Urinary bladder (tissue), 4 donors: ENCODE measurements around the gene ZNF84. TPM values are rescaled to one million over a fixed set of nuclear protein-coding genes. Genes with fewer than 3 reads are reported as not detected.
A peak's percentile ranks its signal among the peaks of the same experiment; 100 is the strongest.

Experiments
- DNase-seq: peaks from one replicate; pipeline ENCODE4 v3.0.0-alpha.2; 2015; ENCODE audit errors: extremely low spot score
- H3K27ac ChIP-seq: one replicate; pipeline ENCODE4 v1.5.1; 2013; ENCODE audit warnings: low read depth, mild to moderate bottlenecking, moderate library complexity
- H3K36me3 ChIP-seq: one replicate; pipeline ENCODE4 v1.6.1; 2013; ENCODE audit warnings: mild to moderate bottlenecking, moderate library complexity; ENCODE audit not compliant: insufficient read depth
- H3K4me1 ChIP-seq: one replicate; pipeline ENCODE4 v1.6.1; 2013; ENCODE audit warnings: mild to moderate bottlenecking, moderate library complexity; ENCODE audit not compliant: insufficient read depth
- H3K4me3 ChIP-seq: one replicate; pipeline ENCODE4 v1.5.1; 2013; ENCODE audit warnings: low read depth, low read length
- WGBS: extraction: QIAGEN DNeasy Blood & Tissue Kit; methylation state at CpG from one replicate; pipeline ENCODE4 v1.1.7; 2013; 5-methylcytosine and 5-hydroxymethylcytosine counted together
- polyA plus RNA-seq: library from polyadenylated mRNA; stranded (reverse); fragments of 200-250 nt; gene quantifications from one replicate; pipeline ENCODE4 v1.2.3, GENCODE V29; 2013
- total RNA-seq: library from RNA; depleted of rRNA; stranded (reverse); fragments of >200 nt; gene quantifications from one replicate; pipeline ENCODE4 v1.2.3, GENCODE V29; 2014
- donor health status: healthy with polysubstance abuse.
- donor health status: healthy.

The ZNF84 gene
- total RNA-seq = 78.4 TPM
- 13.8 TPM for polyA plus RNA-seq

- Histone ChIP-seq H3K4me1 (no peaks in the 10 kb centered on the region), H3K36me3 (peaks cover 7% of the 10 kb centered on the region), H3K4me3 (peak within 1 kb of the TSS; percentile 85), H3K27ac (peak within 1 kb of the TSS; percentile 99)
- DNase-seq = peak; percentile 97
- under 1% methylated on average over 103 of the region's 103 CpGs for WGBS
Measured at GRCh38 chr12:133037207-133038005, at the start of gene ZNF84. Gene ZNF84 (plus strand): TSS chr12:133037509. CDS start chr12:133041468, 3,959 bp downstream.

GRCh38 chr12:132998741-132999140 lies 38.6 kb upstream of the ZNF84 start:
- H3K4me3 ChIP-seq = no peak overlapping the region
- no peaks in the 10 kb centered on the region for H3K4me1 ChIP-seq
- DNase-seq = no peak
- no peak overlapping the region for H3K27ac ChIP-seq
- 48% methylated on average over 1 of the region's 1 CpG for WGBS
- H3K36me3 ChIP-seq = peaks cover 2% of the 10 kb centered on the region

GRCh38 chr12:133010657-133011297 lies 26.5 kb upstream of the ZNF84 start:
- H3K27ac ChIP-seq = no peak overlapping the region
- H3K4me3 ChIP-seq = no peak overlapping the region
- WGBS = 98% methylated on average over 6 of the region's 6 CpGs
- no peaks in the 10 kb centered on the region for H3K4me1 ChIP-seq
- no peak for DNase-seq
- H3K36me3 ChIP-seq = peaks cover 31% of the 10 kb centered on the region

- no peak for DNase-seq
- no peak overlapping the region for H3K4me3 ChIP-seq
- H3K36me3 ChIP-seq = no peaks in the 10 kb centered on the region
- H3K27ac ChIP-seq = no peak overlapping the region
- no peaks in the 10 kb centered on the region for H3K4me1 ChIP-seq
- 89% methylated on average over 2 of the region's 2 CpGs for WGBS
Measured at GRCh38 chr12:133023566-133023965, 13.7 kb upstream of the ZNF84 start.

- WGBS = 94% methylated on average over 7 of the region's 7 CpGs
- Histone ChIP-seq H3K4me1 (no peaks in the 10 kb centered on the region), H3K4me3 (no peak overlapping the region), H3K36me3 (no peaks in the 10 kb centered on the region), H3K27ac (no peak overlapping the region)
- DNase-seq = no peak
Measured at GRCh38 chr12:133026996-133027395, 10.3 kb upstream of the ZNF84 start.

GRCh38 chr12:133038118-133038709 lies 905 bp downstream of the ZNF84 start:
- DNase-seq = no peak
- Histone ChIP-seq H3K36me3 (peaks cover 7% of the 10 kb centered on the region), H3K4me3 (peak overlapping the region; percentile 85), H3K27ac (no peak overlapping the region), H3K4me1 (no peaks in the 10 kb centered on the region)
- WGBS = 53% methylated on average over 4 of the region's 4 CpGs

- Histone ChIP-seq H3K4me3 (no peak overlapping the region), H3K36me3 (peaks cover 42% of the 10 kb centered on the region), H3K27ac (no peak overlapping the region), H3K4me1 (no peaks in the 10 kb centered on the region)
- no peak for DNase-seq
- WGBS = 98% methylated on average over 3 of the region's 3 CpGs
Measured at GRCh38 chr12:133046698-133047097, 9.4 kb downstream of the ZNF84 start.

GRCh38 chr12:133057446-133057845 lies 20.1 kb downstream of the ZNF84 start:
- H3K36me3 ChIP-seq = peaks cover 12% of the 10 kb centered on the region
- no peak overlapping the region for H3K27ac ChIP-seq
- WGBS = over 99% methylated on average over 5 of the region's 5 CpGs
- no peaks in the 10 kb centered on the region for H3K4me1 ChIP-seq
- DNase-seq = no peak
- H3K4me3 ChIP-seq = no peak overlapping the region

- WGBS = 98% methylated on average over 8 of the region's 8 CpGs
- H3K4me1 ChIP-seq = no peaks in the 10 kb centered on the region
- peaks cover 6% of the 10 kb centered on the region for H3K36me3 ChIP-seq
- H3K4me3 ChIP-seq = no peak overlapping the region
- DNase-seq = no peak
- H3K27ac ChIP-seq = no peak overlapping the region
Measured at GRCh38 chr12:133058203-133059113, 21.1 kb downstream of the ZNF84 start.

- WGBS = 96% methylated on average over 1 of the region's 1 CpG
Measured at GRCh38 chr12:133061954-133062353, 24.6 kb downstream of the ZNF84 start.

GRCh38 chr12:133063556-133063955 lies 26.2 kb downstream of the ZNF84 start:
- Histone ChIP-seq H3K4me1 (no peaks in the 10 kb centered on the region), H3K27ac (no peak overlapping the region), H3K36me3 (peaks cover 2% of the 10 kb centered on the region), H3K4me3 (no peak overlapping the region)
- WGBS = 96% methylated on average over 1 of the region's 1 CpG
- DNase-seq = no peak

More at GRCh38 chr12:133061954-133062353, 24.6 kb downstream of the ZNF84 start:
- Histone ChIP-seq H3K27ac (no peak overlapping the region), H3K4me1 (no peaks in the 10 kb centered on the region), H3K4me3 (no peak overlapping the region), H3K36me3 (peaks cover 4% of the 10 kb centered on the region)
- no peak for DNase-seq

- WGBS = 87% methylated on average over 2 of the region's 2 CpGs
- no peaks in the 10 kb centered on the region for H3K4me1 ChIP-seq
- no peak for DNase-seq
- no peak overlapping the region for H3K4me3 ChIP-seq
- H3K27ac ChIP-seq = no peak overlapping the region
- no peaks in the 10 kb centered on the region for H3K36me3 ChIP-seq
Measured at GRCh38 chr12:133073836-133074235, 36.5 kb downstream of the ZNF84 start.

GRCh38 chr12:133080026-133080367 lies 42.7 kb downstream of the ZNF84 start:
- Histone ChIP-seq H3K27ac (peak overlapping the region; percentile 99), H3K4me1 (no peaks in the 10 kb centered on the region), H3K36me3 (peaks cover 9% of the 10 kb centered on the region), H3K4me3 (peak overlapping the region; percentile 81)
- WGBS = under 1% methylated on average over 22 of the region's 22 CpGs
- peak; percentile 100 for DNase-seq
